K562 (cell line): ENCODE results near the gene NFAM1. TPM values are rescaled to one million over a fixed set of nuclear protein-coding genes. Genes with fewer than 3 reads are reported as not detected.

ENCODE experiments used
- ATAC-seq: fragments of 200-7000 bp; cut with Tn5 transposase; 3 replicates; pipeline ENCODE4 v1.9.1; 2020; ENCODE audit warnings: moderate library complexity
- BruUV-seq: library from RNA; stranded (reverse); fragments of 400-500 nt; replicated peaks from 2 replicates; lab custom pipeline; 2021; lab: Mats Ljungman, UMichigan
- CTCF ChIA-PET: fragments of 300-600 bp; formaldehyde crosslinking; extraction: SDS; loops from one replicate; lab custom pipeline; 2021; ENCODE audit warnings: low intra/inter-chr PET ratio; lab: Yijun Ruan, JAX
- POLR2A ChIA-PET: fragments of 300-600, 350-650 bp; sonication (Branson Sonifier 250); formaldehyde crosslinking; extraction: SDS; loops from one replicate; lab custom pipeline; 2021; ENCODE audit warnings: antibody characterized with exemption, inconsistent platforms; lab: Yijun Ruan, JAX
- DNase-seq, 4 experiments: peaks; one replicate each; pipeline versions ENCODE4 v3.0.0 to v3.0.0-alpha.2; 2011 to 2018; ENCODE audit warnings: low spot score in 3 of 4, mixed read lengths in 3 of 4; ENCODE audit errors: extremely low read depth in 1 of 4
- FAIRE-seq: peaks from 2 replicates; lab custom pipeline; 2011; peaks lifted over from hg19 to GRCh38; lab: Jason Lieb, UNC
- H2AFZ ChIP-seq: 2 replicates; pipeline ENCODE4 v1.6.0; 2011; ENCODE audit warnings: low read depth, low read length, control low read depth, inconsistent platforms
- H3K27ac ChIP-seq: fragments of 200-600 bp; 3 replicates; pipeline ENCODE4 v1.8.0; 2011; ENCODE audit warnings: low read depth, mild to moderate bottlenecking, control low read depth, inconsistent platforms, low read length, moderate library complexity, mixed read lengths; ENCODE audit errors: extremely low read depth
- H3K27me3 ChIP-seq, 2 experiments: fragments of 300-600 bp in 1 of 2; 2 replicates in 1 of 2; 3 replicates in 1 of 2; pipeline versions ENCODE4 v1.6.0 to v1.8.0; 2011; ENCODE audit warnings: inconsistent platforms in 2 of 2, low read length in 2 of 2, mild to moderate bottlenecking in 1 of 2, mixed read lengths in 1 of 2, moderate library complexity in 1 of 2; ENCODE audit not compliant: control insufficient read depth in 2 of 2, insufficient read depth in 2 of 2
- H3K36me3 ChIP-seq: fragments of 300-600 bp; 3 replicates; pipeline ENCODE4 v1.8.0; 2011; ENCODE audit warnings: mild to moderate bottlenecking, low read length, inconsistent platforms; ENCODE audit not compliant: control insufficient read depth, insufficient read depth
- H3K4me1 ChIP-seq, 2 experiments: fragments of 200-600 bp in 1 of 2; replicated peaks in 1 of 2; 2 replicates in 1 of 2; 3 replicates in 1 of 2; pipeline versions ENCODE4 v1.5.1 to v1.8.0; 2011; ENCODE audit warnings: inconsistent platforms in 2 of 2, low read length in 2 of 2, mild to moderate bottlenecking in 1 of 2, mixed read lengths in 1 of 2, moderate library complexity in 1 of 2; ENCODE audit not compliant: control insufficient read depth in 2 of 2, insufficient read depth in 2 of 2
- H3K4me2 ChIP-seq: 2 replicates; pipeline ENCODE4 v1.6.1; 2011; ENCODE audit warnings: low read length, control low read depth, inconsistent platforms, mixed read lengths; ENCODE audit not compliant: insufficient read depth
- H3K4me3 ChIP-seq: fragments of 200-600 bp; sonication (generic), shearing (Covaris generic); 2 replicates; pipeline ENCODE4 v1.5.1; 2016; ENCODE audit warnings: control low read depth, inconsistent platforms
- H3K79me2 ChIP-seq: fragments of 200-600 bp; 3 replicates; pipeline ENCODE4 v1.8.0; 2011; ENCODE audit warnings: low read length, inconsistent platforms; ENCODE audit not compliant: control insufficient read depth, insufficient read depth
- H3K9ac ChIP-seq, 2 experiments: 2 replicates each; pipeline versions ENCODE4 v1.6.0 to v1.6.1; 2011; ENCODE audit warnings: low read depth in 2 of 2, low read length in 2 of 2, control low read depth in 1 of 2, inconsistent platforms in 1 of 2, mild to moderate bottlenecking in 1 of 2, mixed read lengths in 1 of 2; ENCODE audit not compliant: insufficient read depth in 1 of 2
- H3K9me1 ChIP-seq: one replicate; pipeline ENCODE4 v1.6.0; 2011; ENCODE audit warnings: inconsistent platforms, mild to moderate bottlenecking, low read length, moderate library complexity; ENCODE audit not compliant: control insufficient read depth, insufficient read depth
- H3K9me3 ChIP-seq: replicated peaks from 2 replicates; pipeline ENCODE4 v1.5.1; 2011; ENCODE audit warnings: low read depth, low read length, inconsistent platforms; ENCODE audit not compliant: control insufficient read depth, insufficient read depth
- H4K20me1 ChIP-seq: replicated peaks from 2 replicates; pipeline ENCODE4 v1.6.1; 2011; ENCODE audit warnings: low read length, inconsistent platforms, mixed read lengths; ENCODE audit not compliant: control insufficient read depth, insufficient read depth
- ASH1L ChIP-seq: fragments of 450-650 bp; IDR thresholded peaks from 2 replicates; pipeline ENCODE4 v1.6.1; 2018; ENCODE audit warnings: borderline replicate concordance, mild to moderate bottlenecking, low read depth; ENCODE audit not compliant: partially characterized antibody
- BRF2 ChIP-seq: IDR thresholded peaks from 3 replicates; pipeline ENCODE4 v1.6.1; 2011; ENCODE audit warnings: borderline replicate concordance, mild to moderate bottlenecking; ENCODE audit not compliant: insufficient read length, insufficient read depth
- FOXM1 ChIP-seq, 2 experiments: fragments of 450-650 bp in 1 of 2; sonication (generic) in 1 of 2; formaldehyde crosslinking in 1 of 2; IDR thresholded peaks; 2 replicates each; pipeline versions ENCODE4 v1.6.1 to v1.9.0; 2017 to 2022; ENCODE audit warnings: low read depth in 2 of 2, mild to moderate bottlenecking in 2 of 2, missing genetic modification reagents in 1 of 2, moderate library complexity in 1 of 2
- HNRNPL ChIP-seq: fragments of 200-400 bp; formaldehyde crosslinking; IDR thresholded peaks from 2 replicates; pipeline ENCODE4 v1.6.1; 2017; ENCODE audit warnings: low read depth, mild to moderate bottlenecking, low read length
- MLLT1 ChIP-seq, 2 experiments: fragments of 450-650 bp; IDR thresholded peaks; 2 replicates each; pipeline ENCODE4 v1.6.1; 2016
- POLR2AphosphoS2 ChIP-seq: IDR thresholded peaks from 2 replicates; pipeline ENCODE4 v1.6.1; 2012; ENCODE audit warnings: low read length, improper control_type of control experiment
- PTTG1 ChIP-seq: fragments of 450-650 bp; IDR thresholded peaks from 2 replicates; pipeline ENCODE4 v1.6.1; 2016; ENCODE audit warnings: low read depth, mild to moderate bottlenecking, missing genetic modification characterization, missing compliant biosample characterization
- PYGO2 ChIP-seq: fragments of 450-650 bp; IDR thresholded peaks from 2 replicates; pipeline ENCODE4 v1.6.1; 2016; ENCODE audit warnings: mild to moderate bottlenecking, missing genetic modification characterization, moderate library complexity, missing compliant biosample characterization
- THAP7 ChIP-seq: fragments of 250-450 bp; sonication (Bioruptor Pico); IDR thresholded peaks from 2 replicates; pipeline ENCODE4 v1.5.0; 2021
- USF2 ChIP-seq: sonication (generic); formaldehyde crosslinking; IDR thresholded peaks from 2 replicates; pipeline ENCODE4 v1.5.0; 2020; ENCODE audit warnings: missing genetic modification reagents
- ZNF263 ChIP-seq: sonication (generic); formaldehyde crosslinking; IDR thresholded peaks from 2 replicates; pipeline ENCODE4 v1.8.0; 2022; ENCODE audit warnings: mild to moderate bottlenecking, missing genetic modification reagents, borderline replicate concordance
- ZNF589 ChIP-seq: fragments of 200-800 bp; sonication (Bioruptor generic); IDR thresholded peaks from 2 replicates; pipeline ENCODE4 v1.6.1; 2016; ENCODE audit warnings: low read depth, missing genetic modification characterization, missing compliant biosample characterization
- WGBS: fragments of 100-300 bp; shearing (Covaris generic); methylation state at CpG from one replicate; pipeline ENCODE4 v1.1.6; 2016; ENCODE audit warnings: low coverage, mixed read lengths; ENCODE audit not compliant: insufficient coverage; ENCODE audit errors: missing lambda C conversion rate; 5-methylcytosine and 5-hydroxymethylcytosine counted together
- in situ Hi-C: fragments of 300-500 bp; cut with MboI; formaldehyde crosslinking; loops from 4 replicates; pipeline ENCODE4 v1.15.0; 2018; ENCODE audit warnings: inconsistent platforms, mixed read lengths
- intact Hi-C: fragments of 100-400 bp; cut with micrococcal nuclease; formaldehyde crosslinking; loops from 2 replicates; pipeline ENCODE4 v1.14.2; 2022
- polyA plus RNA-seq, 8 experiments: library from polyadenylated mRNA; depleted of rRNA in 4 of 8; stranded (reverse) in 5 of 8; unstranded in 3 of 8; fragments of >200 nt; fragmentation: Nextera tagmentation in 2 of 8; fragmentation: Illumina TruSeq in 1 of 8; extraction: Ambion mirVana in 2 of 8; extraction: Trizol in 1 of 8; gene quantifications; 2 replicates each; pipeline versions ENCODE4 v1.2.1 to v1.2.3, GENCODE V29; 2011 to 2014; ENCODE audit warnings: inconsistent platforms in 1 of 8, missing spikeins in 1 of 8
- total RNA-seq, 7 experiments: library from RNA; depleted of rRNA in 6 of 7; stranded (reverse); fragments of >200 nt in 6 of 7; fragmentation: Illumina TruSeq in 2 of 7; extraction: Trizol in 2 of 7; gene quantifications; 2 replicates each; pipeline versions ENCODE4 v1.2.1 to v1.2.3, GENCODE V29; 2011 to 2021; ENCODE audit warnings: low replicate concordance in 1 of 7

Gene NFAM1
- total and polyA plus RNA-seq, 9 of the 15 experiments (the other 6 are each of a cell fraction or from before 2014, with no cell fraction given) = 0.01 to 0.18 (median 0.03) TPM; not detected in 5

- H3K9me1 ChIP-seq = no peaks in the 10 kb centered on the region
- no peak for DNase-seq
- no peak overlapping the region for H3K4me3 ChIP-seq
- H2AFZ ChIP-seq = no peak overlapping the region
- ChIA-PET POLR2A (interaction anchor here (1.1 kb wide), 1 partner anchor 41 kb away, joined by 3 read pairs; no protein-coding TSS in a partner anchor), CTCF (no interaction called here)
- no peak overlapping the region; a peak in 1 of 4 replicates for H3K9ac ChIP-seq
- FAIRE-seq = no peak
- no peaks in the 10 kb centered on the region for H3K79me2 ChIP-seq
- H3K9me3 ChIP-seq = no peaks in the 10 kb centered on the region
- in situ Hi-C loops = loop anchor here (25.0 kb wide), 1 partner anchor 471 kb away; the partner anchor contains the start of genes SEPTIN3 and SMIM45
- no peak overlapping the region for H3K27ac ChIP-seq
- peaks cover 0 to 31% of the 10 kb centered on the region in 2 experiments; a peak in 3 of 5 replicates for H3K4me1 ChIP-seq
- BruUV-seq = no TSS peak
- no peak overlapping the region for H3K4me2 ChIP-seq
- H4K20me1 ChIP-seq = no peaks in the 10 kb centered on the region
- peaks cover 0 to 25% of the 10 kb centered on the region in 2 experiments; a peak in 2 of 5 replicates for H3K27me3 ChIP-seq
- H3K36me3 ChIP-seq = no peaks in the 10 kb centered on the region
- intact Hi-C loops = loop anchor here (10.0 kb wide), 1 partner anchor 58 kb away; no protein-coding TSS in a partner anchor
- whole genome bisulfite sequencing = 10% methylated on average over 7 of the region's 8 CpGs
- ATAC-seq = no peak
- no peak for TF ChIP-seq PYGO2 (tag)
- TF ChIP-seq ASH1L = no peak
- TF ChIP-seq ZNF263 = no peak
- no peak for TF ChIP-seq MLLT1 (IDR thresholded peaks at IDR 0.05)
- no peak for TF ChIP-seq POLR2AphosphoS2
- no peak for TF ChIP-seq USF2 (CRISPR knock-in tag)
- no peak for TF ChIP-seq HNRNPL
- TF ChIP-seq BRF2 = no peak
- no peak for TF ChIP-seq THAP7 (CRISPR knock-in tag)
- no peak for TF ChIP-seq ZNF589
- TF ChIP-seq FOXM1 (IDR thresholded peaks at IDR 0.05; ENCODE audit: low read depth) = no peak
- TF ChIP-seq FOXM1 (CRISPR knock-in tag; IDR thresholded peaks at IDR 0.05; ENCODE audit: low read depth) = no peak
- TF ChIP-seq PTTG1 = no peak
Measured at GRCh38 chr22:42432818-42433217, 615 bp upstream of the NFAM1 start.
